A549 (cell line): ENCODE measurements around the gene OSBPL9.

Experiments
- CHD4 ChIP-seq: fragments of 200-600 bp; sonication (generic); IDR thresholded peaks from 2 replicates; pipeline ENCODE4 v1.6.1; 2016; ENCODE audit warnings: antibody characterized with exemption, mild to moderate bottlenecking, borderline replicate concordance
- CTCF ChIP-seq: fragments of >200 bp; sonication (Bioruptor Twin); formaldehyde crosslinking; IDR thresholded peaks from 3 replicates; pipeline ENCODE4 v1.5.1; 2016
- E2F6 ChIP-seq: IDR thresholded peaks from 2 replicates; pipeline ENCODE4 v1.6.1; 2012; ENCODE audit warnings: low read depth, borderline replicate concordance
- EP300 ChIP-seq, 2 experiments: fragments of >200 bp; sonication (Bioruptor Twin); formaldehyde crosslinking; IDR thresholded peaks; 2 replicates in 1 of 2; 3 replicates in 1 of 2; pipeline ENCODE4 v1.6.1; 2016 to 2017
- GATA3 ChIP-seq: IDR thresholded peaks from 2 replicates; pipeline ENCODE4 v1.6.1; 2012; ENCODE audit warnings: borderline replicate concordance
- HMGXB4 ChIP-seq: fragments of 250-450 bp; sonication (Bioruptor Pico); IDR thresholded peaks from 2 replicates; pipeline ENCODE4 v1.5.0; 2021; ENCODE audit warnings: mild to moderate bottlenecking, moderate library complexity, borderline replicate concordance
- JUNB ChIP-seq: fragments of >200 bp; sonication (Bioruptor Twin); formaldehyde crosslinking; IDR thresholded peaks from 2 replicates; pipeline ENCODE4 v1.6.1; 2016
- KDM1A ChIP-seq: fragments of 200-600 bp; sonication (generic); IDR thresholded peaks from 2 replicates; pipeline ENCODE4 v1.6.1; 2016; ENCODE audit warnings: low read depth, mild to moderate bottlenecking
- POLR2A ChIP-seq: IDR thresholded peaks from 2 replicates; pipeline ENCODE4 v1.6.1; 2012; ENCODE audit warnings: mild to moderate bottlenecking, low read length
- RCOR1 ChIP-seq: fragments of 150-350 bp; IDR thresholded peaks from 2 replicates; pipeline ENCODE4 v1.6.1; 2014; ENCODE audit warnings: antibody characterized with exemption, low read length, low read depth
- REST ChIP-seq: fragments of 200-600 bp; sonication (generic); IDR thresholded peaks from 2 replicates; pipeline ENCODE4 v1.6.1; 2016; ENCODE audit warnings: antibody characterized with exemption, mild to moderate bottlenecking, moderate library complexity
- SMC3 ChIP-seq: fragments of >200 bp; sonication (Bioruptor Twin); formaldehyde crosslinking; IDR thresholded peaks from 3 replicates; pipeline ENCODE4 v1.6.1; 2018; ENCODE audit warnings: inconsistent platforms
- ZFP36 ChIP-seq: fragments of 450-650 bp; IDR thresholded peaks from 2 replicates; pipeline ENCODE4 v1.6.1; 2014; ENCODE audit warnings: borderline replicate concordance; ENCODE audit not compliant: partially characterized antibody

GRCh38 chr1:51750729-51751128, 133.8 kb downstream of the OSBPL9 start:
- no peak for TF ChIP-seq RCOR1
- TF ChIP-seq E2F6: no peak
- no peak for TF ChIP-seq REST
- TF ChIP-seq GATA3: no peak
- no peak for TF ChIP-seq HMGXB4
- no peak for TF ChIP-seq CTCF
- TF ChIP-seq POLR2A: no peak
- TF ChIP-seq ZFP36: no peak
- TF ChIP-seq SMC3: no peak
- TF ChIP-seq JUNB: no peak
- no peak for TF ChIP-seq CHD4
- TF ChIP-seq EP300 (IDR thresholded peaks at IDR 0.05): no peak
- no peak for TF ChIP-seq KDM1A
